GM19239 (cell line): ENCODE data around the gene NCK1.

Experiments used
- DNase-seq: peaks from one replicate; pipeline ENCODE4 v3.0.0; 2011; ENCODE audit warnings: low spot score; ENCODE audit not compliant: insufficient read length
- FAIRE-seq: peaks from 2 replicates; lab custom pipeline; 2011; peaks lifted over from hg19 to GRCh38; lab: Jason Lieb, UNC

Gene NCK1

GRCh38 chr3:136904746-136905145 lies 42.7 kb downstream of the NCK1 start:
- FAIRE-seq: no peak
- no peak for DNase-seq

GRCh38 chr3:136905549-136905948 lies 43.5 kb downstream of the NCK1 start:
- FAIRE-seq (no peak), DNase-seq (no peak)

GRCh38 chr3:136906725-136907124 lies 44.7 kb downstream of the NCK1 start:
- no peak for DNase-seq
- FAIRE-seq: no peak

- FAIRE-seq: no peak
Measured at GRCh38 chr3:136908297-136908696, 46.3 kb downstream of the NCK1 start.

GRCh38 chr3:136909187-136909586 lies 47.2 kb downstream of the NCK1 start:
- peak; percentile 69 for FAIRE-seq
- DNase-seq: no peak

More at GRCh38 chr3:136908297-136908696, 46.3 kb downstream of the NCK1 start:
- DNase-seq: no peak

GRCh38 chr3:136910697-136911096 lies 48.7 kb downstream of the NCK1 start:
- DNase-seq (no peak), FAIRE-seq (no peak)

- FAIRE-seq: no peak
- no peak for DNase-seq
Measured at GRCh38 chr3:136913168-136913567, 51.2 kb downstream of the NCK1 start.

GRCh38 chr3:136914739-136915138 lies 52.7 kb downstream of the NCK1 start:
- DNase-seq (no peak), FAIRE-seq (no peak)

GRCh38 chr3:136916223-136916622 lies 54.2 kb downstream of the NCK1 start:
- FAIRE-seq (no peak), DNase-seq (no peak)

GRCh38 chr3:136919799-136920580 lies 58.0 kb downstream of the NCK1 start:
- FAIRE-seq: peak; percentile 90

GRCh38 chr3:136920904-136921611 lies 59.0 kb downstream of the NCK1 start:
- DNase-seq (no peak), FAIRE-seq (peak; percentile 78)

More at GRCh38 chr3:136919799-136920580, 58.0 kb downstream of the NCK1 start:
- DNase-seq: no peak

- DNase-seq: no peak
- peak; percentile 40 for FAIRE-seq
Measured at GRCh38 chr3:136925425-136926190, 63.6 kb downstream of the NCK1 start.

GRCh38 chr3:136928240-136928639 lies 66.2 kb downstream of the NCK1 start:
- no peak for DNase-seq
- FAIRE-seq: no peak

- peak; percentile 45 for FAIRE-seq
Measured at GRCh38 chr3:136929977-136930670, 68.1 kb downstream of the NCK1 start.

GRCh38 chr3:136931606-136932005 lies 69.6 kb downstream of the NCK1 start:
- FAIRE-seq (no peak), DNase-seq (no peak)

More at GRCh38 chr3:136929977-136930670, 68.1 kb downstream of the NCK1 start:
- DNase-seq: no peak

- no peak for FAIRE-seq
- no peak for DNase-seq
Measured at GRCh38 chr3:136932523-136932922, 70.5 kb downstream of the NCK1 start.

- FAIRE-seq (peak; percentile 57), DNase-seq (no peak)
Measured at GRCh38 chr3:136932978-136933772, 71.2 kb downstream of the NCK1 start.

- DNase-seq: no peak
- no peak for FAIRE-seq
Measured at GRCh38 chr3:136937175-136937574, 75.2 kb downstream of the NCK1 start.

GRCh38 chr3:136937851-136938250 lies 75.8 kb downstream of the NCK1 start:
- FAIRE-seq: no peak
- no peak for DNase-seq
